Motor neuron (in vitro differentiated cells): ENCODE data around the gene PLCH2. TPM values are rescaled to one million over a fixed set of nuclear protein-coding genes. Genes with fewer than 3 reads are reported as not detected.
"Not testable (repeated sequence)": the region's sequence is repeated elsewhere in the genome, so short reads cannot be mapped to it uniquely, and the experiment has no call there.

Experiments used
- ATAC-seq, 8 experiments: fragments of 200-7000 bp; cut with Tn5 transposase; replicated peaks in 6 of 8; 2 replicates each; pipeline ENCODE4 v1.8.0; 2021; ENCODE audit warnings: mild to moderate bottlenecking in 8 of 8, moderate library complexity in 8 of 8
- H3K27ac ChIP-seq, 2 donors: fragments of 250-450 bp; sonication (Bioruptor Pico); 2 replicates each; pipeline ENCODE4 v1.9.0; 2021; ENCODE audit warnings: antibody characterized with exemption in 2 of 2, mild to moderate bottlenecking in 2 of 2, moderate library complexity in 1 of 2
- H3K4me1 ChIP-seq, 2 donors: fragments of 250-450 bp; sonication (Bioruptor Pico); replicated peaks in 1 of 2; 2 replicates each; pipeline ENCODE4 v1.6.1; 2021; ENCODE audit warnings: antibody characterized with exemption in 2 of 2, mild to moderate bottlenecking in 2 of 2, moderate library complexity in 1 of 2
- H3K4me3 ChIP-seq, 5 donors: fragments of 250-450 bp; sonication (Bioruptor Pico); 2 replicates each; pipeline ENCODE4 v1.9.0; 2021; ENCODE audit warnings: antibody characterized with exemption in 5 of 5, mild to moderate bottlenecking in 5 of 5, moderate library complexity in 4 of 5
- WGBS, 10 experiments: fragments of 450-650 bp; shearing (Covaris generic); methylation state at CpG; one replicate each; pipeline ENCODE4 v1.0.0; 2022; 5-methylcytosine and 5-hydroxymethylcytosine counted together
- in situ Hi-C, 9 experiments: fragments of 400-800 bp; cut with MboI; loops; one replicate each; pipeline ENCODE4 v1.15.0; 2021; ENCODE audit warnings: low sequenced_read_pairs in 9 of 9, low pct_unique_long_range_greater_than_20kb in 2 of 9; ENCODE audit not compliant: unreplicated experiment in 9 of 9
- total RNA-seq, 8 experiments: library from RNA; unstranded; fragments of 300-600 nt; gene quantifications; 2 replicates each; pipeline versions ENCODE4 v1.2.3 to v1.2.4, GENCODE V29; 2022

Gene PLCH2
- total RNA-seq, 8 experiments from 2014 or later = 0.51 to 7.4 (median 4.9) TPM

DNA sequence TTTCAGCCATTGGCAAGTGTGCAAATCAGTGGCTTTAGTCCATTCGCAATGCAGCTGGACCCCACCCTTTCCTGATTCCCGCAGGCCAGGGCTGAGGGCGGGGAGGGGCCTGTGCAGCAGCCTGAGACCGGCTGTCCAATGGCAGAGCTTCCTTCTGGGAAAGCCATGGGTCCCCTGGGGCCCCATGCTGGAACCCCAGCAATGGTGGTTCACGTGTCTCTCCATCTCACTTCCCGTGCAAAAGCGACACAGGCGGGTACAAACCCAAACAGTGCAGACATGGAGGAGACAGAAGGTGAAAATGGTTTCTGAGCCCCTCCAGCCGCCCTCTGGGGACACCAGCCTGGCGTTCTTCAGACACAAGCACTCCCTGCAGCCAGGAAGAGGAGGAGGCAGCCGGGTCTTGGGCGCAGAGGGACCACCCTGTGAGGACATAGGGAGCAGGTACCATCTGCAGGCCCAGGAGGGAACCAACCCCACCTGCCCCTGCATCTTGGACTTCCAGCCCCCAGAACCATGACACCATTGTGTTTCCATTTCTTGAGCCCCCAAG, 74.3 kb downstream of the PLCH2 start:
- no CpG with 5 or more reads among the region's 12 CpGs for WGBS, 10 experiments
- not testable (repeated sequence) for H3K4me3 ChIP-seq, H3K27ac ChIP-seq
- in situ Hi-C loops = loop anchor here in 1 of 9 experiments (25.0 kb wide), 1 partner anchor 887 kb away; no protein-coding TSS in a partner anchor
- peak in 3 of 8 experiments; percentile 2 to 5 (median 3) for ATAC-seq
- peaks cover 56 to 64% of the 10 kb centered on the region in 2 donors for H3K4me1 ChIP-seq

- H3K4me3 ChIP-seq, H3K27ac ChIP-seq, ATAC-seq: not testable (repeated sequence)
- 82 to 100% (median 100%) methylated on average over 1 to 5 of the region's 9 CpGs; no CpG with 5 or more reads in 7 of the 10 experiments for WGBS, 10 experiments
- in situ Hi-C loops = loop anchor here in 1 of 9 experiments (25.0 kb wide), 1 partner anchor 886 kb away; no protein-coding TSS in a partner anchor
- peaks cover 59 to 67% of the 10 kb centered on the region in 2 donors for H3K4me1 ChIP-seq
Observed at GRCh38 chr1:2551544-2551943, 75.5 kb downstream of the PLCH2 start.

GRCh38 chr1:2552189-2552588, 76.1 kb downstream of the PLCH2 start:
- H3K4me3 ChIP-seq = no peak overlapping the region
- in situ Hi-C loops = loop anchor here in 1 of 9 experiments (25.0 kb wide), 1 partner anchor 885 kb away; no protein-coding TSS in a partner anchor
- peaks cover 59 to 63% of the 10 kb centered on the region in 2 donors for H3K4me1 ChIP-seq
- H3K27ac ChIP-seq = no peak overlapping the region
- no peak for ATAC-seq
- WGBS, 10 experiments = 85 to 86% methylated on average over 10 to 17 of the region's 26 CpGs; no CpG with 5 or more reads in 8 of the 10 experiments

GRCh38 chr1:2553076-2553475, 77.0 kb downstream of the PLCH2 start:
- WGBS, 10 experiments = no CpG with 5 or more reads among the region's 9 CpGs
- in situ Hi-C loops = loop anchor here in 1 of 9 experiments (25.0 kb wide), 1 partner anchor 884 kb away; no protein-coding TSS in a partner anchor

DNA sequence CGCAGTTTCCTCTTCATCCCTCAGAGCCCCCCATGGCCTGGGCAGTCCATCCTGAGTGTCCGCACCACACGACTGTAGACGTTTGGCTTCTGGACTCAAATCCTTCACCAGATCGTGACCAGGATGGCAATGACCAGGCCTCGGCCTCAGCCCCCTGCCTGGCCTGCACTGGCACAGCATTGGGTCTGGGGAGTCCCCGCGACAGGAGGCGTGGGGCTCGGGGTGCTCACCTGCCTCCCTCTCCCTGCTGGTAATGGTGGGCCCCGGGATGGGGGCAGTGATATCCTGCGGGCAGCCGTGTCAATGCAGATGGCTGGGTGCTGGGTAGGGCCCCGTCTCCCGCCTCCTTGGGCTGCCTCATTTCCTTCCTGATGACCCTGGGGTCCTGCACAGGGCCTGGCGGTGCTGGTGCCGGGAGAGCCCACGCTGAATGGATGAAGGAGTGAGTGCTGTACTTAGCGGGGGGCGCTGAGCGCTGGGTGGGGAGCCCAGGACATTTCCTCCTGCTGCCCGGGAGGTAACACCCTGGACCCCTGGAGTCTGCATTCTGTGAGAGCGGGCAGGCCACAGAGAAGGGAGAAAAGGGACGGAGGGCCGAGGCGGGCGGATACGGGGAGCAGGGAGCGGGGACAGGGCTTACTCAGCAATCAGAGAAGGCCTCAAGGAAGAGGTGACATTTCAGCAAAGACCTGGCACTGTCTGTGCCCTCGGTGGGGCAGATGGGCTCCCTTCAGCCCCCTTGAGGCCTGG, 78.0 kb downstream of the PLCH2 start:
- Histone ChIP-seq H3K4me1 (peaks cover 42 to 44% of the 10 kb centered on the region in 2 donors), H3K27ac (no peak overlapping the region), H3K4me3 (no peak overlapping the region)
- 40 to 100% (median 92%) methylated on average over 1 to 9 of the region's 30 CpGs; no CpG with 5 or more reads in 6 of the 10 experiments for WGBS, 10 experiments
- in situ Hi-C loops = loop anchor here in 1 of 9 experiments (25.0 kb wide), 1 partner anchor 883 kb away; no protein-coding TSS in a partner anchor
- ATAC-seq = no peak

More at GRCh38 chr1:2553076-2553475, 77.0 kb downstream of the PLCH2 start:
- H3K4me1 ChIP-seq = peaks cover 51 to 54% of the 10 kb centered on the region in 2 donors
- not testable (repeated sequence) for H3K4me3 ChIP-seq, ATAC-seq, H3K27ac ChIP-seq

DNA sequence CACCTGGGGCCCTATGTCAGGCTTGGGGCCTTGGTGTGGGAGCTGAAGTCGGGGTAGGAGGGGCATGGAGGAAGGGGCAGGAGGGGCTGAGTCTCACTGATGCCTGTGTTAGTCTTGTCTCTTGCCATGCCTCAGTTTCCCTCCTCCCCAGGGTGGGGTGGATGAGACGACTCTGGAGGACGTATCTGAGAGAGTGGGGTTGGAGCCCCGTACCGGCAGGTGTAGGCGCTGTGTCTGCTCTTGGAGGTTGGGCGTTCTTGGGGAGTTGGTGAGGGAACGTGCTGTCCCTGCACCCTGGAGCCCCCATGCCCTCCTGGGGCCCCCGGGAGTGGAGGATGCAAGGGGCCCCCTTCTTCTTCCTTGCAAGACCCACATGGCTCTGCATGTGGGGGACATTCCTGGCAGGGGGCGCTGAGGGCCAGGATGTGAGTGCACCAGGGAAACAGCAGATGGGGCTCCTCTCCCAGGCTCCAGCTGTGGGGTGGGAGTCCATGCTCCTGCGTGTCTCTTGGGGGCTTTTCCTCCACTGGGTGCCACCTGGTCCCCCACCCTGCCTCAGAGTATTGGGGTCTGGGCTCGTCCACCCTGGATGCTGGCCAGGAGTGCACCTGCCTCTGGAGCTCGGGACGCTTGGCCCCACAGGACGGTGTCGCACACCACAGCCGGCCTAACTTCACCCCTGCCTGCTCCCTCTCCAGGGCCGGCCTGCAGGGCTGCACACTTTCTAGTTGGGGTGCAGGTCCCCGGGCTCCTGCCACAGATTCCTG, 78.7 kb downstream of the PLCH2 start:
- WGBS, 10 experiments = 0 to 90% (median 80%) methylated on average over 1 to 9 of the region's 19 CpGs; no CpG with 5 or more reads in 4 of the 10 experiments
- Histone ChIP-seq H3K27ac (no peak overlapping the region), H3K4me3 (no peak overlapping the region), H3K4me1 (peaks cover 34 to 37% of the 10 kb centered on the region in 2 donors)
- in situ Hi-C loops = loop anchor here in 1 of 9 experiments (25.0 kb wide), 1 partner anchor 882 kb away; no protein-coding TSS in a partner anchor
- ATAC-seq = peak in 5 of 8 experiments; percentile 4 to 23 (median 11)

Other genes starting within 250 kb of the PLCH2 start
- 10 to 100 TPM in 7 of 8 experiments, 1 to 10 TPM in 1; 5.0 to 36.8 (median 22.6) TPM for gene SKI, start 248.0 kb upstream of the PLCH2 start, total RNA-seq
- gene MORN1, start 84.7 kb upstream of the PLCH2 start, total RNA-seq = 10 to 100 TPM; 13.5 to 28.6 (median 21.8) TPM
- gene RER1, start 84.4 kb upstream of the PLCH2 start, total RNA-seq = 100 to 1,000 TPM in 2 of 8 experiments, 10 to 100 TPM in 6; 57.8 to 165 (median 86.4) TPM
- 10 to 100 TPM; 11.3 to 27.8 (median 20.9) TPM for gene PEX10, start 63.7 kb upstream of the PLCH2 start, total RNA-seq
- gene PANK4, start 50.3 kb downstream of the PLCH2 start, total RNA-seq = 10 to 100 TPM; 24.9 to 44.0 (median 37.3) TPM
- gene HES5, start 54.0 kb downstream of the PLCH2 start, total RNA-seq = 100 to 1,000 TPM in 1 of 8 experiments, 10 to 100 TPM in 3, under 1 TPM in 2, not detected in 2; 0.71 to 238 (median 36.3) TPM
- gene TNFRSF14, start 80.1 kb downstream of the PLCH2 start, total RNA-seq = 10 to 100 TPM in 3 of 8 experiments, 1 to 10 TPM in 3, under 1 TPM in 2; 0.22 to 48.5 (median 3.2) TPM
- gene PRXL2B, start 110.5 kb downstream of the PLCH2 start, total RNA-seq = 10 to 100 TPM in 7 of 8 experiments, 1 to 10 TPM in 1; 9.7 to 33.4 (median 18.6) TPM
- gene MMEL1, start 156.7 kb downstream of the PLCH2 start, total RNA-seq = 1 to 10 TPM in 3 of 8 experiments, under 1 TPM in 2, not detected in 3; 0.71 to 3.2 (median 1.1) TPM